ENCODE data around the gene C6. TPM values are rescaled to one million over a fixed set of nuclear protein-coding genes. Genes with fewer than 3 reads are reported as not detected.

Gene C6
- total RNA-seq, 1 experiment from 2014 or later = 0.37 TPM

DNA sequence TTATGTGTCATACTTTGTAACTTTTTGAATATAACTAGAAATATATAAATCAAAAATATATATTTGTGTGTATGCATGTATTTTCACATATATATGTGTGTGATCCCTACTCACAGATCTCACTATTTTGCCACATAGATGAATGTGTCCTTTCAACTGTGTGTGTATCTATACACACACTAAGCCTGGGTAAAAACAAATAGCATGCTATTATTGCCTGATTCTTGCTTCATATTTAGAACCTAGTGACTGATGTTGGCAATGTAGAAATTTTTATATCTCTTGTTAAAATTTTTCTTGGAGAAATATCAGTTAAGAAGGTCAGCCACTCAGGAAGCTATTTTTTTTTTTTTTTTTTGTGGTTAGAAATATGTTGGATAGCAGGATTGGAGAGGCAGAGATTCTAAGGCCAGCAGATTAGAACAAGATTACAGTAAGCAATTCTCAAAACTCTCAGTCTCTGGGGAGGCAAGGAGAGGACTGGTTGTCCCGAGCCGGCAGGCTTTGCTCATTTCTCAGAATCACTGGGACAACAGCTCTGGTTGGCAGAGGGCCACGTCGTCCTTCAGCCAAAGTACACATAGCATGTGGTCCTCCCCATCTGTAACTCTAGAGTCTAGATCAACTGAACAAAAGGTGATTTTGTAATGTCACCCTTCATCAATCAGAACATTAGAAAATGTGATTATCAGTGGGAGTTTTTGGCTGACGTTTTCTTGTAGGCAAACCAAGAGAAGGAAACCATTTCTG is 19.7 kb downstream of the C6 start (continued):
- TF ChIP-seq, protein P1, sequence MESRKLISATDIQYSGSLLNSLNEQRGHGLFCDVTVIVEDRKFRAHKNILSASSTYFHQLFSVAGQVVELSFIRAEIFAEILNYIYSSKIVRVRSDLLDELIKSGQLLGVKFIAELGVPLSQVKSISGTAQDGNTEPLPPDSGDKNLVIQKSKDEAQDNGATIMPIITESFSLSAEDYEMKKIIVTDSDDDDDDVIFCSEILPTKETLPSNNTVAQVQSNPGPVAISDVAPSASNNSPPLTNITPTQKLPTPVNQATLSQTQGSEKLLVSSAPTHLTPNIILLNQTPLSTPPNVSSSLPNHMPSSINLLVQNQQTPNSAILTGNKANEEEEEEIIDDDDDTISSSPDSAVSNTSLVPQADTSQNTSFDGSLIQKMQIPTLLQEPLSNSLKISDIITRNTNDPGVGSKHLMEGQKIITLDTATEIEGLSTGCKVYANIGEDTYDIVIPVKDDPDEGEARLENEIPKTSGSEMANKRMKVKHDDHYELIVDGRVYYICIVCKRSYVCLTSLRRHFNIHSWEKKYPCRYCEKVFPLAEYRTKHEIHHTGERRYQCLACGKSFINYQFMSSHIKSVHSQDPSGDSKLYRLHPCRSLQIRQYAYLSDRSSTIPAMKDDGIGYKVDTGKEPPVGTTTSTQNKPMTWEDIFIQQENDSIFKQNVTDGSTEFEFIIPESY (IDR thresholded peaks at IDR 0.05; ENCODE audit: extremely low read depth, insufficient replicate concordance, low read length) = no peak
- TF ChIP-seq CEBPB (IDR thresholded peaks at IDR 0.05; ENCODE audit: low read depth) (no peak), YY1 (IDR thresholded peaks at IDR 0.05; ENCODE audit: extremely low read depth, insufficient replicate concordance, low read depth, low read length) (no peak), EZH2 (IDR thresholded peaks at IDR 0.05) (no peak)

DNA sequence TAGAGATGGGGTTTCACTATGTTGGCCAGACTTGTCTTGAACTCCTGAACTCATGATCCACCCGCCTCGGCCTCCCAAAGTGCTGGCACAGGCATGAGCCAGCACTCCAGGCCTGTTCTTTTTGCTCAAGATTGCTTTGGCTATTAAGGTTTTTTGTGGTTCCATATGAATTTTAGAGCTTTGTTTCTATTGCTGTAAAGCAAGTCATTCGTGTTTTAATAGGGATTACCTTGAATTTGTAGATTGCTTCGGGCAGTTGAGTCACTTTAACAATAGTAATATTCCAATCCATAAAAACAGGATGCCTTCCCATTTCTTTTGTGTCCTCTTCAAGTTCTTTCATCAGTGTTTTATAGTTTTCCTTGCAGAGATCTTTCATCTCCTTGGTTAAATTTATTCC is 22.1 kb downstream of the C6 start:
- H3K4me1 ChIP-seq (ENCODE audit: control insufficient read depth in 1 of 2, insufficient read depth in 2 of 2, low read length in 2 of 2) = no peaks in the 10 kb centered on the region
- H3K9me3 ChIP-seq (ENCODE audit: control insufficient read depth in 1 of 2, insufficient read depth in 1 of 2, low read depth in 1 of 2, low read length in 2 of 2) = no peaks in the 10 kb centered on the region
- ChIA-PET RAD21 (ENCODE audit: low non-redundant PET in 1 of 2, low total read pairs in 2 of 2, uncharacterized antibody in 2 of 2, unreplicated experiment in 2 of 2) (no interaction called here), POLR2A (no interaction called here), CTCF (no interaction called here)
- no peaks in the 10 kb centered on the region for H4K20me1 ChIP-seq (ENCODE audit: insufficient read depth)
- no peak overlapping the region for H3K4me3 ChIP-seq (replicated peaks in 1 of 2; ENCODE audit: low read depth in 1 of 2, low read length in 2 of 2)
- H3K9ac ChIP-seq (ENCODE audit: low read length) = no peak overlapping the region
- H2AFZ ChIP-seq (ENCODE audit: low read depth, low read length, poor library complexity, severe bottlenecking) = no peak overlapping the region
- H3K36me3 ChIP-seq (ENCODE audit: control insufficient read depth in 1 of 2, insufficient read depth in 2 of 2, low read length in 2 of 2) = no peaks in the 10 kb centered on the region
- TF ChIP-seq EZH2phosphoT487 (IDR thresholded peaks at IDR 0.05; ENCODE audit: borderline replicate concordance) (no peak), EGR1 (IDR thresholded peaks at IDR 0.05; ENCODE audit: low read depth) (no peak), CBX3 (IDR thresholded peaks at IDR 0.05; ENCODE audit: low read depth) (no peak), YY1 (IDR thresholded peaks at IDR 0.05; ENCODE audit: extremely low read depth, insufficient replicate concordance, low read depth, low read length) (no peak), RAD21 (IDR thresholded peaks at IDR 0.05; ENCODE audit: low read depth) (no peak), ZFX (IDR thresholded peaks at IDR 0.05) (no peak), ZNF274 (IDR thresholded peaks at IDR 0.05; ENCODE audit: low read depth, low read length) (no peak), CEBPB (IDR thresholded peaks at IDR 0.05; ENCODE audit: low read depth) (no peak)
- TF ChIP-seq, protein P2, sequence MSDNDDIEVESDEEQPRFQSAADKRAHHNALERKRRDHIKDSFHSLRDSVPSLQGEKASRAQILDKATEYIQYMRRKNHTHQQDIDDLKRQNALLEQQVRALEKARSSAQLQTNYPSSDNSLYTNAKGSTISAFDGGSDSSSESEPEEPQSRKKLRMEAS (IDR thresholded peaks at IDR 0.05) = no peak
- TF ChIP-seq, protein P3, sequence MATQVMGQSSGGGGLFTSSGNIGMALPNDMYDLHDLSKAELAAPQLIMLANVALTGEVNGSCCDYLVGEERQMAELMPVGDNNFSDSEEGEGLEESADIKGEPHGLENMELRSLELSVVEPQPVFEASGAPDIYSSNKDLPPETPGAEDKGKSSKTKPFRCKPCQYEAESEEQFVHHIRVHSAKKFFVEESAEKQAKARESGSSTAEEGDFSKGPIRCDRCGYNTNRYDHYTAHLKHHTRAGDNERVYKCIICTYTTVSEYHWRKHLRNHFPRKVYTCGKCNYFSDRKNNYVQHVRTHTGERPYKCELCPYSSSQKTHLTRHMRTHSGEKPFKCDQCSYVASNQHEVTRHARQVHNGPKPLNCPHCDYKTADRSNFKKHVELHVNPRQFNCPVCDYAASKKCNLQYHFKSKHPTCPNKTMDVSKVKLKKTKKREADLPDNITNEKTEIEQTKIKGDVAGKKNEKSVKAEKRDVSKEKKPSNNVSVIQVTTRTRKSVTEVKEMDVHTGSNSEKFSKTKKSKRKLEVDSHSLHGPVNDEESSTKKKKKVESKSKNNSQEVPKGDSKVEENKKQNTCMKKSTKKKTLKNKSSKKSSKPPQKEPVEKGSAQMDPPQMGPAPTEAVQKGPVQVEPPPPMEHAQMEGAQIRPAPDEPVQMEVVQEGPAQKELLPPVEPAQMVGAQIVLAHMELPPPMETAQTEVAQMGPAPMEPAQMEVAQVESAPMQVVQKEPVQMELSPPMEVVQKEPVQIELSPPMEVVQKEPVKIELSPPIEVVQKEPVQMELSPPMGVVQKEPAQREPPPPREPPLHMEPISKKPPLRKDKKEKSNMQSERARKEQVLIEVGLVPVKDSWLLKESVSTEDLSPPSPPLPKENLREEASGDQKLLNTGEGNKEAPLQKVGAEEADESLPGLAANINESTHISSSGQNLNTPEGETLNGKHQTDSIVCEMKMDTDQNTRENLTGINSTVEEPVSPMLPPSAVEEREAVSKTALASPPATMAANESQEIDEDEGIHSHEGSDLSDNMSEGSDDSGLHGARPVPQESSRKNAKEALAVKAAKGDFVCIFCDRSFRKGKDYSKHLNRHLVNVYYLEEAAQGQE (IDR thresholded peaks at IDR 0.05; ENCODE audit: low read depth) = no peak
- H3K79me2 ChIP-seq (ENCODE audit: insufficient read depth, low read length) = no peaks in the 10 kb centered on the region
- no TSS peak for BruUV-seq (replicated peaks)
- no peak overlapping the region for H3K27ac ChIP-seq (ENCODE audit: low read depth, low read length)
- DNase-seq (ENCODE audit: low read depth, low spot score) = no peak
- no peaks in the 10 kb centered on the region for H3K9me2 ChIP-seq (ENCODE audit: insufficient read depth)
- no peaks in the 10 kb centered on the region for H3K27me3 ChIP-seq (ENCODE audit: insufficient read depth, low read length)
- H3K4me2 ChIP-seq (ENCODE audit: low read length) = no peak overlapping the region
- intact Hi-C loops (cut with micrococcal nuclease) = no loop called here
- ATAC-seq = no peak

All from HCT116 (cell line).